NCI-H2029 treated with DMSO at 0.1 percent for 48 hours (cell line): ENCODE data around the gene FBLN5.
"Not testable (repeated sequence)": the region's sequence is repeated elsewhere in the genome, so short reads cannot be mapped to it uniquely, and the experiment has no call there.

Experiments
- DNase-seq: peaks from one replicate; lab custom pipeline; 2025; lab: John Stamatoyannopoulos, UW

Gene FBLN5

GRCh38 chr14:91861091-91861490 is 86.4 kb downstream of the FBLN5 start:
- DNase-seq = no peak

GRCh38 chr14:91860238-91860637 is 87.3 kb downstream of the FBLN5 start:
- DNase-seq = no peak

GRCh38 chr14:91858536-91859275 is 88.8 kb downstream of the FBLN5 start:
- no peak for DNase-seq

GRCh38 chr14:91857614-91858013 is 89.9 kb downstream of the FBLN5 start:
- no peak for DNase-seq

DNA sequence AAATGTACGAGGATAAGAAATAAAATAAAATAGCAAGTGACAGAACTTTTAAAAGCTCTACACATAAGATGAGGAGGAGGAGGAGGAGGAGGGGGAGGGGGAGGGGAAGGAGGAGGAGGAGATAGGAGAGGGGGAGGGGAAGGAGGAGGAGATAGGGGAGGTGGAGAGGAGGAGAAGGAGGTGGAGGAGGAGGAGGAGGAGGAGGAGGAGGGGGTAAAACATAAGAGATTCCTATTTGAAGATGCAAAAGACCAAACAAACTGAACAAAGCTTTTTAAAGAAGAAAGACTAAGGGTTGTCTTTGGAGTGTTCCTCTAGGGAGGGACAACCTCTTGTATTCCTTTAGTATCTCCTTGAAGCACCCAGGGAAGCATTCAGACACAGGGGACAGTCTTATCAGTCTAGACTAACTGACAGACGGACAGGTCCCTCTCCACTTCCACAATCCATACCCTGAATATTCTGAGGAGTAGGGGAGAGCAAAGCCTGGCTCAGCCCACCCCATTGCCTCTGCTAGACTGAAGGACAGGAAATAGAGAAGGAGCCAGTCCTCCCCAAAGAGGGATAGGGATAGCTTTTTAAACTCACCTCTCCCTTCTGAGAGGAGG is 93.1 kb downstream of the FBLN5 start:
- DNase-seq = no peak

DNA sequence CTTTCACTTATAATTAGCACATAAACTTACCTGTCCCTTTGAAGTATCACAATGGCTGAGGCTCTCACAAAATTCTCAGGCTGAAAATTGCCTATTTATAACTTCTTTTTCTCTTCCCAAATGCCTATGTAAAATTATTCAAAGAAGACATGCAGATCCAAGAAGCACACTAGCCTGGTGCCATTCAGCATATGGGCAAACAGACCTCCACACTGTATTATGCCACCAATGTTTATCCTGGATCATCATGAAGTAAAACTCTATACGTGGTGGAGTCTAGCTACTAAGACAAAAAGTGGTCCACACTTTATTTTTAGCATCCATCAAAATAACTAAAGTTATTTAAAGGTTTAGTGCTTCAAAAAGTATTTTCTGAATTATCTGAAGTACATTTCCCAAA is 95.9 kb downstream of the FBLN5 start:
- DNase-seq = no peak

DNA sequence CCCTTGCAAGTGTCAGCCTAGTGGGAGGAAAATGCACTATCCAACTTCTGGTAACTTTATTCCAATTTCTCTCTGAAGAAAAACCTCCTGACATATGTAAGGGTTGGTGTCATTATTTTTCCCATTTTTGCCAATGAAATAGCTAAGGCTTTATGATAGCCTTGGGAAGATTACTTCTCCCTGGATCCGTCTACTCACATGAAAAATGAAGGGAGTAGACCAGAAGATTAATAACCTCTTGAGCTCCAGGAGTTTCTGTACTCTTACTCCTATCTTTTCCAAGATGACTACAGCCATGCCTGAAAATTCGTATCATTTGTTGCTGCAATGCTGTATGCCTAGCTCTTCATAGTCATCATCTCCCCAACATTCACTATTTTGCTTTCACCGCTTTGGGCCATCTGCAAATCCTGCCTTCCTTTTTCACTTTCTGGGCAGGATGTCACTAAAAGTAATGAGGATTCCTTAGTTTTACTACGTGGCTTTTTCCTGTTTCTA is 98.9 kb downstream of the FBLN5 start:
- no peak for DNase-seq

DNA sequence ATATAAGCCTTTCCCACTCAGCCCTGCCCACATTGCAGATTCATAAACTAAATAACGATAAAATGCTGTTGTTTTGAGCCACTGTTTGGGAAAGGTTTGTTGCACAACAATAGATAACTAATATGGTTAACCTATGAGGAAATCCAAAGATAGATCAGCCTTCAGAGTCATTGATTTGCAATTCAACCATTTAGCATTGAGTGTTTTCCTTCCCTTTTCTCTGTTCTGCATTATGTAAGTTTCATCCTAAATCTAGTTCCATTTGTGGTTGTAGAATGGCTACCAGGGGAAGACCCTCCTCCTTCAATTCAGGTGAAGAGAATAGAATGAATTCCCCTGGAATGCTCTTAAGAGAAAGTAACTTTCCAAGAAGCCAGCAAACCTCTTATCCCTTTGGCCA is 99.8 kb downstream of the FBLN5 start:
- DNase-seq = no peak

DNA sequence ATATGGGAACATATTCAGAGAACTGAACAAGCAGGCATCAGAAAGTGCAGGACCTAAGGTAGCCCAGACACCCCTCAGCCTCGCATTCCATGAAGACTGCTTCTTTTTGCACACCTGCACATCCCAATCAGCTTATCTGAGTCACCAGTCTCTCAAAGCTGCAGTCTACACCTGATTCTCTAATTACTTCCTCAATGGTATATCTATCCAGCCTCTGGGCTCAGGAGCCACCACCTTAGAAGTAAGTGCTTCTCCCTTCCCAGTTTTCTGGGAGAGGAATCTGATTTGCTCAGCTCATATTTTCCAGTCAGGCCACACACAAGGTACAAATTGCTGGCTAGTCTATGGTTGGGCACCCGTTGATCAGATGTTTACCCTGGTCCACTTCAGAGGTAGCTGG is 101.8 kb downstream of the FBLN5 start:
- no peak for DNase-seq

DNA sequence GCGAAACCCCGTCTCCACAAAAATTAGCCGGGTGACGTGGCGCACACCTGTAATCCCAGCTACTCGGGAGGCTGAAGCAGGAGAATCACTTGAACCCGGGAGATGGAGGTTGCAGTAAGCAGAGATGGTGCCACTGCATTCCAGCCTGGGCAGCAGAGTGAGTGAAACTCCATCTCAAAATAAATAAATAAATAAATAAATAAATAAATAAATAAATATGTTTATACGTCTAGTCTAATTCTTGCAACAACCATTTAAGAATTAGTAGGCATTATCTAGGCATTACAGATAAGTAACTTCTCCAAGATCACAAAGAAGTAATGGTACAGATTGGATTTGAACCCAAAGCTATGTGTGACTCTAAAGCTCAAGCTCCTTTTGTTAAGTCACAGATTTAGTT is 102.4 kb downstream of the FBLN5 start:
- DNase-seq = not testable (repeated sequence)

- no peak for DNase-seq
These were observed 103.5 kb downstream of the FBLN5 start for GRCh38 chr14:91844029-91844428.

- DNase-seq = no peak
These were observed 104.1 kb downstream of the FBLN5 start for GRCh38 chr14:91843437-91843836.

DNA sequence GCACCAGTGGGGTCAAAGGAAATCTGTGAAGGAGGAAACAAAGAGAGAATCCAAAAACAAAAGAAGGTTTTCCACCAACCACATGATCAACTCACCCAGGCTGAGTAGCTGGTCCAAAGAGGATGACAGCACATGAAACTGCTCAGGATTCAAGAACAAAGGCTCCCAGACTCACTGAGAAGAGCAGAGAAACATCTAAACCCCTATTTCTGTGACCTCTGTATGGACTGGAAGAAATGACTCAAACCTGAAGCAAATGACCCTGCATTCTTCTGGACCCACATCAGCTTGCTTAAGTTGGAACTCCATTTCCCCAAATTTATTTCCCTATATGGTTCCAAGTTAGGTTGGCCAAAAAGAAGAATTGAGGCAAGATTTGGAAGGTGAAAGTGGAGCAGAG is 106.4 kb downstream of the FBLN5 start:
- no peak for DNase-seq

- no peak for DNase-seq
These were observed 107.7 kb downstream of the FBLN5 start for GRCh38 chr14:91839749-91840148.

DNA sequence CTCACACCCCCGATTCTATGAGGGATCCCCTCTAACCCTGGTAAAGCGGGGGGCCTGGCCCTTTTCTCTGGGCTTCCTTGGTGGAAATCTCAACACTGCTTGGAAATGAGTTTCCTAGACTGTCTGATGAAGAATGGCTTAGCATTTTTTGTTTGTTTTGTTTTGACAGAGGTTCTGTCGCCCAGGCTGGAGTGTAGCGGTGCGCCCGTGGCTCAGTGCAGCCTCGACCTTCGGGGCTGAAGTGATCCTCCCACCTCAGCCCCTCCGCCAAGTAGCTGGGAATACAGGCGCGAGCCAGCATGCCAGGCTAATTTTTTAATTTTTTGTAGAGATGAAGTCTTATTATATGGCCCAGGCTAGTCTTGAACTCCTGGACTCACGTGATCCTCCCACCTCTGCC is 110.4 kb downstream of the FBLN5 start:
- DNase-seq = no peak

DNA sequence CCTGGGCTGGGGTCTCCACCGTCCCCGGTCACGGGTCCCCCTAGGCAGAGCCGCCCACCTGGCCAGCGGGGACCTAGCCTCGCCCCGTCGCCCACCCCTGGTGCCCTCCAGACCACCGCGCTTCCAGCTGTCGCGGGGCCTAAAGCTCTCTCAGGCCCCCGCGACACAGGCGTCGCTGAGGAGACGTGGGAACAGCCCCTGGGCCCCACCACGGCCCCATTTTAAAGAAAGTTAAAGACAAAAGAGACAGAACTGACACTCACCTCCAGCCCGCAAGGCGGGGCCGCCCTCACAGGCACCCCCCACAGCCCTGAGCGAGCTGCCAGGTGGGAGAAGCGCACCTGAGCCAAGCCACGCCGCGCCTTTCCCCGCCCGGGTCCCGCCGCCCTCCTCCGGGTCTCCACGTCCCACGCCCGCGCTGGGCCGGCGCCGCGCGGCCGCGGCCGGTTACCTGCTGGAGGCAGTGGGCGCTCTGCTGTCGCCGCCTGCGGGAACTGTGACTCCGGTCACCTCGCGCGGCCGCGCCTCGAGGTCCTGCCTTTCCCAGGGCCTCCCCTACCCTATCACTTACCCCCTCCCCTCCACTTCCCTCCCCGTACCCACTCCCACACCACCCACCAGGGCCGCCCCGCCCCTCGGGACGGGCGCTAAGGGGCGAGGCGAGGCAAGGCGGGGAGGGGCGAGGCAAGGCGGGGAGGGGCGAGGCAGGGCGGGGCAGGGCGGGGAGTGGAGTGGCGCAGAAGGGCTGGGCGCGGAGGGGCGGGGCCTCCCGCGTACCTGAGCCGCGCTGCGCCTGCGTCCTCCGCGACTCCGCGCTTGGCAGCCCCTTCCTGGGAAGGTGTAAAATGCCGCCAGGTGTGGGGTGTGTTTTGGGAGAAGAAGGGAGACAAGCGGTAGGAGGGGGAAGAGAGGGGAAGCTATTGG is 111.3 kb downstream of the FBLN5 start:
- no peak for DNase-seq

- DNase-seq = no peak
These were observed 112.1 kb downstream of the FBLN5 start for GRCh38 chr14:91835197-91835919.

GRCh38 chr14:91834571-91834970 is 112.9 kb downstream of the FBLN5 start:
- no peak for DNase-seq

DNA sequence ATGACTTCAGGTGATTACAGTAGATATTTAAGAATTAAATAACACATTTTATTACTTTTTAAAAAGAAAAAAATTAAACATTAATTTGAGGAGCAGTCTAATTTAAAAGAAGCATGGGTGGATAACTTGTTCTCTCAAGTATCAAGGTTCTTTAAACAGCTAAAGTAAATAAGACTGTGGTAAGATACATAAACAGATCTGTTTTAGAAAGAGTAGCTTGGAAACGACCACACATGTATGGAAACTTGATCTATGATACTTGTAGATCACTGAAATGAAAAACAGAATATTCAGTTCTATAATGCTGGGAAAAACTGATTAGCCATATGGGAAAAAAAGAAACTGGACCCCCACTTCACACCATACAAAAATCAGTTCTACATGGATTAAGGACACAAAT is 116.2 kb downstream of the FBLN5 start:
- no peak for DNase-seq

DNA sequence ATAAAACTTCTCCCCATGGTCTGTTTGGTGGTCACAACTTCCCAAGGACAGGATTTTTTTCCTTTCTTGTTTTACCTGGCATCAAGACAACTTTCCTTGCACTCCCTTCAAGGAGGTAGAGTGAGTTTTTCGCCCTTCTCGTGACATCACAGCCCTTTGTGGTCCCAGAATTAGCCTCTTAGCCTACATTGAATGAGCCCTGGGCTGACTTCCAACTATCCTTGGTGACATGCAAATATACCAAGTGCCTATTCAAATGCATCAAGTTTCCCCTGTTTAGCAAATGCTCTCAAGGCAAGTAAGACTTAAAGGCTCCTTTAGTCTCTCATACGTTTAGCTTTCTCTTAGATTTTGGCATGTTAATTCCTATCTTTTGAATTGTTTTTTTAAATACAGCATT is 116.7 kb downstream of the FBLN5 start:
- peak; percentile 70 for DNase-seq

DNA sequence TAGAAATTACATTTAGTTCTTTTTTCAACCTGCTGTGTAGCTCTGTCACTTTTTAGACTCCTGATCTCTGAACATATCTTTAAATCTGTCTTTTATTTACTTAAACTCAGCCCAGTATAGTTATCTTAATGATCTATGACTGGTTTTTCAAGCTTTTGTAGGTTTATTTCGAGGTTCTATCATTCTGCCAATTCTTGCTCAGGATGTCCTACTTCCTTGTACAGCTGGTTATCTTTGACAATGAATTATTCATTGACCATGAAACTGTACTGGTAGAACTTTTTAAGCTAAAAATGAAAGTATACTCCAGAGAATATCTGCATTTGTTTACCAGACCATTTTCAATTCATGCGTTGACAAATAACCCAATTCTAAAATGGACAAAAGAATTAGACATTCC is 118.0 kb downstream of the FBLN5 start:
- DNase-seq = no peak

DNA sequence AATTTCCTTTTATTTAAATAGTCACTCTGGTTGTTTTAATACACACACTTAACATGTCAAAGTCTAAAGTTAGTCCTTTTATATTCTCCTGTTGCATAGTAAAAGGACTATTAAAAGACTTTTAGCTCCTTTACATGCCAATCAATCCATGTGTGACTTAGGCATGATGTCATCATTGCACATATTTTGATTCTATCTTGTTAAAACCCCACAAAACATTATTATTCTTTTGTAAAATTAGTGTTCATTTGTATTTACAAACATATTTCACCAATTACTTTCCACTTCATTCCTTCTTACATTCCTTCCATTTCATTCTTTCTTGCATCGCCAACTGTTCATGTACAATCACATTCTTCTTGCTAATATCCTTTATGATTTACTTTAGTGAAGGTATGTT is 119.7 kb downstream of the FBLN5 start:
- DNase-seq = no peak
